GF-D8 (cell line): ENCODE measurements around the gene MCEMP1.
"Not testable (repeated sequence)": the region's sequence is repeated elsewhere in the genome, so short reads cannot be mapped to it uniquely, and the experiment has no call there.

Source experiments
- DNase-seq: peaks from one replicate; lab custom pipeline; 2025; lab: John Stamatoyannopoulos, UW

The MCEMP1 gene

DNA sequence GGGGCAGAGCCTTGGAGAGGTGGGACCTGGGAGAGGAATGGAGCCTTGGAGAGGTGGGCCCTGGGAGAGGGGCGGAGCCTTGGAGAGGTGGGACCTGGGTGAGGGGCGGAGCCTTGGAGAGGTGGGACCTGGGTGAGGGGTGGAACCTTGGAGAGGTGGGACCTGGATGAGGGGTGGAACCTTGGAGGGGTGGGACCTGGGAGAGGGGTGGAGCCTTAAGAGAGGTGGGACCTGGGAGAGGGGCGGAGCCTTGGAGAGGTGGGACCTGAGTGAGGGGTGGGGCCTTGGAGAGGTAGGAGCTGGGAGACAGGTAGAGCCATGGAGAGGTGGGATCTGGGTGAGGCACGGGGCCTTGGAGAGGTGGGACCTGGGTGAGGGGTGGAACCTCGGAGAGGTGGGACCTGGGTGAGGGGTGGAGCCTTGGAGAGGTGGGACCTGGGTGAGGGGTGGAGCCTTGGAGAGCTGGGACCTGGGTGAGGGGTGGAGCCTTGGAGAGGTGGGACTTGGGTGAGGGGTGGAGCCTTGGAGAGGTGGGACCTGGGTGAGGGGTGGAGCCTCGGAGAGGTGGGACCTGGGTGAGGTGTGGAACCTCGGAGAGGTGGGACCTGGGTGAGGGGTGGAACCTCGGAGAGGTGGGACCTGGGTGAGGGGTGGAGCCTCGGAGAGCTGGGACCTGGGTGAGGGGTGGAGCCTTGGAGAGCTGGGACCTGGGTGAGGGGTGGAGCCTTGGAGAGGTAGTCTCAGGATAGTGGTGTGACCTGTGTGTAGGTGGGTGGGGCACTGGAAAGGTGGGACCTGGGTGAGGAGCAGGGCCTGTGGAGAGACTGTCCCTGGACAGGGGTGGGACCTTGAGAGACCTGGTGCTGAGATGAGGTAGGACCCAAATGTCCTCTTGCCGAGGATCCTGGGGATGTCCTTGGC, 33.0 kb upstream of the MCEMP1 start:
- not testable (repeated sequence) for DNase-seq

DNA sequence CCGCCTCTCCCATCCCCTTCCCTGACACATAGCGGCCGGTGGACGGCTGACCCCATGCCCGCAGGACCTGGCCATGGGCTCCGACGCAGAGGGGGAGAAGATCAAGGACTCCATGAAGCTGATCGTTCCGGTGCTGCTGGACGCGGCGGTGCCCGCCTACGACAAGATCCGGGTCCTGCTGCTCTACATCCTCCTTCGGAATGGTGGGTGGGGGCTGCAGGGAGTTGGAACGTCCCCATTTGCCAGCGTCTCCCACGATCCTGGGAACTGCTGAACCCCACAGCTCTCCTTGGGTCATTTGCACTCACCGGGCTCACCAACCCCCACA, 32.4 kb upstream of the MCEMP1 start:
- DNase-seq: no peak

GRCh38 chr19:7645163-7645562, 31.7 kb upstream of the MCEMP1 start:
- DNase-seq: no peak

DNA sequence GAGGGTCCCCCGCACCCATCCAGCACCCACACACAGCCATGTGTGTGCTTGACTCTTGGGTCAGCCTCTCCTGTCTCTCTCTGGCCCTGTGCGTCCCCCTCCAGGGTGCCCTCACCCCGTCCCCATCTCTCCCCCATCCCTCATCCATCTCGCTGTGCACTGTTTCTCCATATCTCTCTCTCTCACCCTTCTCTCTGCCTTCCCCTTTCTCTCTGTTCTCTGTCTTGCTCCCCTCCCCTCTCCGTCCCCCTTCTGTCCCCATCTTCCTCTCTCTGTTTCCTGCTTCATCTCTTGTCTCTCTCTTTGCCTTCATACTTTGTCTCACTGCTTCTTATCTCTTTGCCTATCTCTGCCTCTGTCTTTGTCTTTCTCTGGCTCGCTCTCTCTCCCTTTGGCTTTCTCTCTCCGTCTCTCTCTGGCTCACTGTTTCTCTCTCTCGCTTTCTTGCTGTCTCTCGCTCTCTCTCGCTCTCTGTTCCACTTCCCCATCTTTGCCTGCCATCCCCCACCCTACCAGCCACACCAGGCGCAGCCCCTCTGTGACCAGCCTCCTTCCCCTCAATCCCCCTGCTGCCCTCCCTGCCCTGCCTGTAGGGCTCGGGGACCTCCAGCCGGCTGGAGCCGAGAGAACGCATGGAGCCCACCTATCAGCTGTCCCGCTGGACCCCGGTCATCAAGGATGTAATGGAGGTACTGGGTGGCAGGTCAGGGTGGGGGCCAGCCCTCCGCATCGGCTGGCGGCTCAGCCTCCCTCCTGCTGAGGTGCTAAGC, 31.0 kb upstream of the MCEMP1 start:
- no peak for DNase-seq

DNA sequence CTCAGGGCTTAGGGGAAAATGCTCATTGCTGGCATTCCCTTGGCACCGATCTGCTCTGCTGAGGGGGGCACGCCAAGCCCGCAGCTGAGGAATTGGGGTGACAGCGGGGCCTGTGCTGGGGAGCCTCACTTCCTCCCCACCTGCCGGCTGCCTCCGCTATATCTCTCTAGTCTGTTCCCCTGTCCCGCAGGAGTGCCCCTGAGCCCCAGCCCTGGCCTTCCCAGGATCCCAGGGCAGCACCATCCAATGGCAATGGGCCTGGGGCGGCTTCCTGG, 30.5 kb upstream of the MCEMP1 start:
- no peak for DNase-seq

DNA sequence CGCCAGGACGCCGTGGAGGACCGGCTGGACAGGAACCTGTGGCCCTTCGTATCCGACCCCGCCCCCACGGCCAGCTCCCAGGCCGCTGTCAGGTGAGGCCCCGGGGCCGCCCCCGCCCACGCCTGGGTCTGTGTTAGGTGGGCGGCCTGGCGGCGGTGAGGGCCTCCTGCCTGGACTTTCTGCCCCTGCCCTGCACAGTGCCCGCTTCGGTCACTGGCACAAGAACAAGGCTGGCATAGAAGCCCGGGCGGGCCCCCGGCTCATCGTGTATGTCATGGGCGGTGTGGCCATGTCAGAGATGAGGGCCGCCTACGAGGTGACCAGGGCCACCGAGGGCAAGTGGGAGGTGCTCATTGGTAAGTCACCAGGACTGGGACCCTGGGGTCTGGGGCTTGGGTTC, 29.7 kb upstream of the MCEMP1 start:
- no peak for DNase-seq

DNA sequence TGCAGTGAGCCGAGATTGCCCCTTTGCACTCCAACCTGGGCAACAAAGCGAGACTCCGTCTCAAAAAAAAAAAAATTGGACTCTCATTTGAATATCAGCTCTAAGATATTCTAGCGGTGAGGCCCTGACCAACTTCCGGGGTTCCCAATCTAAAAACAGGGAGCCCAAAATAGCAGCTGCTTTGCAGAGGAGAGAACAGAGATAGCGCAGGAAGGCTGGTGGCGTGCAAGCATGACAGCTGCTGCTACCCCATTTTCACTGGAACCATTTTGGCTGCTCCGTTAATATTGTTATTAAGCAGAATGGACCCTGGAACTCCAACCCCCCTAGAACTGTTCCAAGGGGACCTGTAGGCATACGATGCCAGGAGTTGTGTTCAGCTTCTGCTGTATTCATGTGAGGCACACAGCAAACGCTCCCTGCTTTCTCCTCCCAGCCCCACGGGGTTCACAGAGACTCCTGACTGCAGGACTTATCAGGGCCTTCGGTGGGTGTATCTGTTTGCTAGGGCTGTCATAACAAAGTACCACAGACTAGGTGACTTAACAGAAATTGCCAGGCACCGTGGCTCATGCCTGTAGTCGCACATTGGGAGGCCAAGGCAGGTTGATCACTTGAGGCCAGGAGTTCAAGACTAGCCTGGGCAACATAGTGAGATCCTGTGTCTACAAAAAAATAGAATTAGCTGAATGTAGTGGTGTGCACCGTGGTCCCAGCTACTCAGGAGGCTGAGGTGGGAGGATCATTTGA, 28.4 kb upstream of the MCEMP1 start:
- DNase-seq: no peak

DNA sequence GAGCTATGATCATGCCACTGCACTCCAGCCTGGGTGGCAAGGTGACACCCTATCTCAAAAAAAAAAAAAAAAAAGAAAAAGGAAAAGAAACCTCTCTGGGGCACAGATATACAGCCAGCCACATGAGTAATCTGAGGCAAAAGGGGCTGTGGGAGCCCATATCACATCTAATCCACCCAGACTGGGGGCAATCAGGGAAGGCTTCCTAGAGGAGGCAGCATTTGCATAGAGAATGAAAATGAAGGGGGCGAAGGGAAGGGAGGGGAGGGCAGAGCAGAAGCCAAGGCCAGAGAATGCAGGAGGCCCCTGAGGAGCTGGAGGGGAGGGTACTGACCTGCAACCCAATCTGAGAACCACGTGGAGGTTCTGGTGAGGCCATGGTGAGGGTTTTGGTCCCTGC, 26.7 kb upstream of the MCEMP1 start:
- DNase-seq: no peak

DNA sequence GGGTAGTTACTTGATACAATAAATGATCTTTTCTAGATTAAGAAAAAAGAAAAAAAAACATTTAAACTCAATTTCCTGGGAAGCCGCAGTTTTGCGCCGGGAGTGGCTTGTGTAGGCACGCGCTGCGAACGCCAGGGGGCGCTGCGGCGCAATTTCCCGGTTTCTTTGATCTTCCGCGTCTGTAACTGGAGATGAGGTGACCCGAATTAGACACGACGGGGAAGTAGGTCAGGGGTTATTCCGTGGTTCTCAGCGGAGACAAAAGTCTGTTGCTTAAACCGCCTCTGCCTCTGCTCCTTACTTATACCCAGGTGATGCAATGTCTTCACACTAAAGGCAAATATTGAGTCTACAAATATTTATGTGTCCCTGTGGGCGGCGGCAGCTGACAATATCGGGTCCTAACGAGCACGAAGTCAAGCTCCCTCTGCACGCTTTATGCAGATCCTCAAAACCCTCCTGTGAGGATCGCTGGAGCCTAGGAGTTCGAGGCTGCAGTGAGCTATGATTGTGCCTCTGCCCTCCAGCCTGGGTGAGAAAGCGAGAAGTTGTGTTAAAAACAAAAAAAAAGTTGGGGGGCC, 24.7 kb upstream of the MCEMP1 start:
- peak; percentile 95 for DNase-seq

DNA sequence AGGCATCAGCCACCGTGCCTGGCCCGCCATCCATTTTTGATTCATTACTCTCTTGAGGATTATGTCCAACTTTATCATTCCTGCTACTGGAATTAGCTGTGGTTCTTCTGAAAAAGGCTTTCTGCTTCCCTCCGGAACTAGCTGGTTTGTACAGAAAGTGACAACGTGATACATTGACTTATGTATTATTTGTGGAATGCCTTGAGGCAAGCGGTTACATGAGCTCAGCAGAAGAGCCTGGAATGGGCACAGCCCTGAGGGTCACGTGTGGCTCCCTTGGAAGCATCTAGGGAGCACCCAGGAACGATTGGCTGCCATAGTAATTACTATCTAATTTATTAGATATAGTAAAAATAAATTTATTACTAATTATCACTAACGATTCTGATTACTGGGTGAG, 22.5 kb upstream of the MCEMP1 start:
- DNase-seq: no peak

- DNase-seq: peak; percentile 92
Measured at GRCh38 chr19:7655581-7655980, 21.3 kb upstream of the MCEMP1 start.

- peak; percentile 94 for DNase-seq
Measured at GRCh38 chr19:7657131-7657751, 19.6 kb upstream of the MCEMP1 start.

DNA sequence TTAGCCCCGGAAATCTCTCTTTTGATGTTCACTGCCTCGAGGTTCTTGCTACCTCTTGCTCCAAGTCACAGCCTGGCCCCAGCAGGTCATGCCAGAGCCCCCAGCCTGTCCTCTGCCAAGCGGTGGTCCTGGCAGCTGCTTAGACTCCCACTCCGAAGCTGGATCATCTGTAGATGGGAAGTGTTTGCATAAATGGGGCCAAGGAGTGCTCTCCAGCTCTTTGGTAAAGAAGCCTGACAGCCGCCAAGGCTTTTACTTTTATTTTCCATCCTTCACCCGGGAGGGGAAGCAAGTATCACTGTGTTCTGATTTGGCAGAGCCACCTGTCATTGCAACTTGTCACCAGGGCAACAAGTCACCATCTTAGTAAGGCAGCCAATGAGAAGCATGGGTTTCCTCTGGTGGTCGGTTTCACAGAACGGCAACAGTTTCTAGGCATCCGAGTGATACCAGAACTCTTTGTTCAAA, 18.6 kb upstream of the MCEMP1 start:
- DNase-seq: no peak

GRCh38 chr19:7661744-7662538, 14.9 kb upstream of the MCEMP1 start:
- no peak for DNase-seq

GRCh38 chr19:7662657-7663056, 14.2 kb upstream of the MCEMP1 start:
- DNase-seq: no peak

DNA sequence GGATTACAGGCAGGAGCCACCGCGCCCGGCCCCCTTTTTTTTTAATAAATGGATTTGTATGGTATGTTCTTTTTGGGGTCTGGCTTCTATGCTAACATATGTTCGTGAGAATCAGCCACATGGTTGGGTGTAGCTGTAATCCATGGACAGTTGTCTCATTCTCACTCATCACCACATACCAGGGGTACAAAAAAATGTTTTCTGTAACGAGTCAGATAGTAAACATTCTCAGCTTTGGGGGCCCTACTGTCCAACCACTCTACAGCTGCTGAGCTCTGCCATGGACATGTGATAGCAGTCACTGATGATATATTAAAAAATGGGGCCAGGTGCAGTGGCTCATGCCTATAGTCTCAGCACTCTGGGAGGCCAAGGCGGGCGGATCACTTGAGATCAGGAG, 13.2 kb upstream of the MCEMP1 start:
- no peak for DNase-seq

GRCh38 chr19:7665076-7665475, 11.8 kb upstream of the MCEMP1 start:
- no peak for DNase-seq

- DNase-seq: peak; percentile 7
Measured at GRCh38 chr19:7668842-7669241, 8.0 kb upstream of the MCEMP1 start, which contains the start of gene RETN. Gene RETN (plus strand): TSS chr19:7669049. CDS start chr19:7669327, 278 bp downstream.

DNA sequence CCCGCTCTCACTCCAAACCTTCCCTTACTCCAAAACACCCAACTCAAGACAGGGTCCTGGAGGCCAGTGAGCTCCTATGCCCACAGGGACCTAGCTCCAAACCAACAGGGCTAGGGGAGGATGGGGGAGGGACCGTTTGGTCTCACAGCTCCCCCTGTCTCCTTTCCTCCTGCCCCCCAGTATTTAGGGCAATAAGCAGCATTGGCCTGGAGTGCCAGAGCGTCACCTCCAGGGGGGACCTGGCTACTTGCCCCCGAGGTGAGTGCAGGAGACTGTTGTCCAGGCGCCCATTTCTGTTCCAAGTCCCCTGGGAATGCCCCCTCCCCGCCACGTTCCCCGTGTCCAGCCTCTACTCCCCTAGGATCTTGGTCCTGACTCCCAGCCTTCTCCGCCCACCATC, 7.2 kb upstream of the MCEMP1 start:
- DNase-seq: no peak

DNA sequence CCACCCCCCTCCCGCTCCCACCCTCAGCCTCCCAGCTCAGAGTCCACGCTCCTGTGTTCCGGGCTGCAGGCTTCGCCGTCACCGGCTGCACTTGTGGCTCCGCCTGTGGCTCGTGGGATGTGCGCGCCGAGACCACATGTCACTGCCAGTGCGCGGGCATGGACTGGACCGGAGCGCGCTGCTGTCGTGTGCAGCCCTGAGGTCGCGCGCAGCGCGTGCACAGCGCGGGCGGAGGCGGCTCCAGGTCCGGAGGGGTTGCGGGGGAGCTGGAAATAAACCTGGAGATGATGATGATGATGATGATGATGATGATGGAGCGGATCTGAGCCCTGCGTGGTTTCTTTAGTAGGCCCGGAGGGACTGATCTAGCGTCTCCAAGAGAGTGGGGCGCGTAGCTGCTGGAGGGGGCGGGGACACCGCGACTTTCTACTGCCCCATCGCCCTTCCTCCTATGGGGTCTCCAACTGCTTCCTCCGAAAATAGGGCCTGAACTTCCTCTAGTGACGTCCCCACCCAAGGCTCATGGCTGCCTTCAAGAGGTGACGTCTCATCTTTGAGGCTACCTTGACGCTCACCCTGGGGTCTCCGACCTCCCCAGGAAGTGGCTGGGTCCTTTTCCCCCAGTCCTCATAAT, 6.6 kb upstream of the MCEMP1 start:
- no peak for DNase-seq

- no peak for DNase-seq
Measured at GRCh38 chr19:7670790-7671189, 6.1 kb upstream of the MCEMP1 start.
